ENCODE data around the gene PRKAG1. TPM values are rescaled to one million over a fixed set of nuclear protein-coding genes. Genes with fewer than 3 reads are reported as not detected.

PRKAG1 gene
- total RNA-seq, 2 experiments from 2014 or later = 57.9 to 60.9 TPM

DNA sequence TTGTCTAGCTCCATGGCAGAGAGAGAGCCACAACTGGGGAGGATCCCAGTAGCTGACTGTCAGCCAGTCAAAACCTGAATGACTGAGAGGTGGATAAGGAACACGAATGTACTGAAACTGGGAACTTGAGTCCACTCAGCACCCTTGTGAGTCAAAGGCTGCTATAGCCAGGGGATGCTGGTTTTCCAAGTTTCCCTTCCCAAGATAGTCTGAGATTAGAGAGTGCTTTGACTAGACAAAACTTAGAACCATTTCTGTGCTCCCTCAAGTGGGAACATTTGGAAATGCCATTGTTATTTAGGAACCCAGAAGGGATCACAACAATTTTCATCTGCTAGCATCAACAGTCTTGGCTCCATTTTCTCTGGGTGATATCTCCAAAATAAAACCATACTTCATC lies 4.0 kb downstream of the PRKAG1 start:
- Mint-ChIP-seq H3K4me1 (peaks cover 35% of the 10 kb centered on the region), H3K36me3 (peaks cover 55% of the 10 kb centered on the region), H3K4me3 (no peak overlapping the region), H3K27me3 (no peaks in the 10 kb centered on the region), H3K27ac (no peak overlapping the region), H3K9me3 (no peaks in the 10 kb centered on the region)
- DNase-seq = no peak

- no peak overlapping the region for H3K27ac Mint-ChIP-seq
- H3K4me1 Mint-ChIP-seq = peaks cover 28% of the 10 kb centered on the region
- H3K4me3 Mint-ChIP-seq = no peak overlapping the region
- DNase-seq = no peak
- no peaks in the 10 kb centered on the region for H3K9me3 Mint-ChIP-seq
- no peaks in the 10 kb centered on the region for H3K27me3 Mint-ChIP-seq
- peaks cover 54% of the 10 kb centered on the region for H3K36me3 Mint-ChIP-seq
Measured at GRCh38 chr12:49013428-49013827, 5.1 kb downstream of the PRKAG1 start.

GRCh38 chr12:49012739-49013138 lies 5.8 kb downstream of the PRKAG1 start:
- H3K27me3 Mint-ChIP-seq = no peaks in the 10 kb centered on the region
- no peak overlapping the region for H3K4me3 Mint-ChIP-seq
- no peak for DNase-seq
- H3K4me1 Mint-ChIP-seq = peaks cover 26% of the 10 kb centered on the region
- H3K36me3 Mint-ChIP-seq = peaks cover 53% of the 10 kb centered on the region
- H3K9me3 Mint-ChIP-seq = no peaks in the 10 kb centered on the region
- H3K27ac Mint-ChIP-seq = no peak overlapping the region

DNA sequence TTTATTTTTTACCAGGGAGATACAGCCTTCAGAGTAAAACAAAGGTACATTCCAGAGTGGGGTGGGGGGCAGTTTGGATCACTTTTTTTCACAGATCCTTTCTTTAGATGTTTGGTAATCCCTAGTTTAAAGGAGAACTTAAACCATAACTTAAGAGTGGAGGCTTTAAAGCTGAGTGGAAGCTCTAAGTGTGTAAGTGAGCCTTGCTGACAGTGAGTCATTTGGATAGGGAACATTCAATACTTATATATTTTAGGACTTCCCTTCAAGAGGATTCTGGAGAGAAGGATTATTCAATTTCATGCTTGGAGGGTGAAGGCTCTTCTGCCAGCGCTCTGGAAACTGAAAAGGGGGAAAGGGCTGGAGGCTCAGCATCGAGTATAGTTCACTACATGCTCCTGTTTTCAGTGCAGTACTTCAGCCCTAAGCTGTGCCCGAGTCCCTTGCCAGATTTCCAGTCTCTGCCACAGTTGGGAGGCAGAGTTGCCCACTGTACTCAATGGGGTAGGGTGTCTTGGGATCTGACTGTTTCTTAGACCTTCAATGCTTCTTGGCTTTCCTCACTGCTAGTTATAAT lies 8.4 kb downstream of the PRKAG1 start:
- Mint-ChIP-seq H3K27ac (no peak overlapping the region), H3K4me1 (peaks cover 6% of the 10 kb centered on the region), H3K27me3 (no peaks in the 10 kb centered on the region), H3K4me3 (no peak overlapping the region), H3K36me3 (peaks cover 41% of the 10 kb centered on the region), H3K9me3 (no peaks in the 10 kb centered on the region)
- no peak for DNase-seq

- Mint-ChIP-seq H3K27me3 (no peaks in the 10 kb centered on the region), H3K27ac (no peak overlapping the region), H3K9me3 (no peaks in the 10 kb centered on the region), H3K4me3 (no peak overlapping the region), H3K36me3 (peaks cover 48% of the 10 kb centered on the region), H3K4me1 (no peaks in the 10 kb centered on the region)
- no peak for DNase-seq
Measured at GRCh38 chr12:49008943-49009342, 9.6 kb downstream of the PRKAG1 start.

GRCh38 chr12:49000346-49000745 lies 18.2 kb downstream of the PRKAG1 start:
- no peak overlapping the region for H3K4me3 Mint-ChIP-seq
- H3K27me3 Mint-ChIP-seq = peaks cover 49% of the 10 kb centered on the region
- DNase-seq = no peak
- no peak overlapping the region for H3K27ac Mint-ChIP-seq
- peaks cover 24% of the 10 kb centered on the region for H3K4me1 Mint-ChIP-seq
- H3K36me3 Mint-ChIP-seq = peaks cover 37% of the 10 kb centered on the region
- H3K9me3 Mint-ChIP-seq = no peaks in the 10 kb centered on the region

- peaks cover 57% of the 10 kb centered on the region for H3K27me3 Mint-ChIP-seq
- H3K4me3 Mint-ChIP-seq = peak within 1 kb of the TSS; percentile 68
- DNase-seq = peak; percentile 67
- H3K36me3 Mint-ChIP-seq = peaks cover 31% of the 10 kb centered on the region
- peaks cover 27% of the 10 kb centered on the region for H3K4me1 Mint-ChIP-seq
- H3K9me3 Mint-ChIP-seq = no peaks in the 10 kb centered on the region
- H3K27ac Mint-ChIP-seq = peak within 1 kb of the TSS; percentile 62
Measured at GRCh38 chr12:48999371-49000131, 19.0 kb downstream of the PRKAG1 start, which contains the start of gene DDN. DDN (minus strand) TSS chr12:48999375; CDS start chr12:48999287, 88 bp downstream.

DNA sequence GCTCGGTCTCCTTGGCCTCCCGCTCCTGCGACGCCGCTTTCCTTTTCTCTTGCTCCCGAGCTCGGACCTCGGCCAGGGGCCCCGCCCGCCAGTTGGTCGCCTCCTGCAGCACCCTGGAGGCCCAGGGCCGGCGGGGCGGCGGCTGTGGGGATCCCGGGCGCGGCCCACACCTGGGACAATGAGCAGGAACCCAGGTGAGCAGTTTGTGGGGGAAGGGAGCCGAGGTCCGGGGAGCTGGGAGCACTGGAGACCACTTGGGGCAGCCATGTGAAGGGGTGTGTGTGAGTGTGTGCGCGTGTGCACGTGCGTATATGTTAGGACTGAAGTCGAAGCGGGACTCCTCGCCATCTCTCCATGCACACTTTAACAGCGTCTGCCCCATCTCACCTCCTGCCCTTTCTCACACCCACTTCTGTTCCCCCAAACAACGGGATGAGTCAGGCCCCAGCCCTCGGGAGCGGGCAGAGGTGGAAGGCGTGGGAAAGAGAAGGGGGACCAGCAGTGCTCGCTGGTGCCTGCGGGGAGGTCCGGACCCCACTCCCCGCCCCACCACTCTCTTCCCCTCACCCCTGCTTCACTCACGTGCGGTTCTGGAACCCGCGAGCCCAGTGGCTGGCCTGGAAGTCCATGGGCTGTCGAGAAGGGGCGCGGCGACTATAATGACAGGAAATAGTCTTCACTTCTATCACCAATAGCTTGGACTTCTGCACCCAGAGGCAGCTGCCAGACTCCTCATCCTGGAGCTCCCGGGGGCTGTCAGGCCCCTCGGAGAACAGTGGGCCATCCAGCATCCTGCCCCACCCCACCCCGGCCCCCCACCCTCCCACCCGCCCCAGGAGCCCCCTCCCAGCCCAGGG lies 19.9 kb downstream of the PRKAG1 start:
- Mint-ChIP-seq H3K27me3 (peaks cover 65% of the 10 kb centered on the region), H3K4me1 (peaks cover 27% of the 10 kb centered on the region), H3K9me3 (no peaks in the 10 kb centered on the region), H3K4me3 (peak overlapping the region; percentile 65), H3K27ac (no peak overlapping the region), H3K36me3 (peaks cover 27% of the 10 kb centered on the region)
- DNase-seq = peak; percentile 39

- H3K4me3 Mint-ChIP-seq = peak overlapping the region; percentile 26
- peak; percentile 61 for DNase-seq
- H3K9me3 Mint-ChIP-seq = no peaks in the 10 kb centered on the region
- no peak overlapping the region for H3K27ac Mint-ChIP-seq
- H3K27me3 Mint-ChIP-seq = peaks cover 69% of the 10 kb centered on the region
- peaks cover 23% of the 10 kb centered on the region for H3K36me3 Mint-ChIP-seq
- peaks cover 27% of the 10 kb centered on the region for H3K4me1 Mint-ChIP-seq
Measured at GRCh38 chr12:48997719-48998496, 20.7 kb downstream of the PRKAG1 start.

DNA sequence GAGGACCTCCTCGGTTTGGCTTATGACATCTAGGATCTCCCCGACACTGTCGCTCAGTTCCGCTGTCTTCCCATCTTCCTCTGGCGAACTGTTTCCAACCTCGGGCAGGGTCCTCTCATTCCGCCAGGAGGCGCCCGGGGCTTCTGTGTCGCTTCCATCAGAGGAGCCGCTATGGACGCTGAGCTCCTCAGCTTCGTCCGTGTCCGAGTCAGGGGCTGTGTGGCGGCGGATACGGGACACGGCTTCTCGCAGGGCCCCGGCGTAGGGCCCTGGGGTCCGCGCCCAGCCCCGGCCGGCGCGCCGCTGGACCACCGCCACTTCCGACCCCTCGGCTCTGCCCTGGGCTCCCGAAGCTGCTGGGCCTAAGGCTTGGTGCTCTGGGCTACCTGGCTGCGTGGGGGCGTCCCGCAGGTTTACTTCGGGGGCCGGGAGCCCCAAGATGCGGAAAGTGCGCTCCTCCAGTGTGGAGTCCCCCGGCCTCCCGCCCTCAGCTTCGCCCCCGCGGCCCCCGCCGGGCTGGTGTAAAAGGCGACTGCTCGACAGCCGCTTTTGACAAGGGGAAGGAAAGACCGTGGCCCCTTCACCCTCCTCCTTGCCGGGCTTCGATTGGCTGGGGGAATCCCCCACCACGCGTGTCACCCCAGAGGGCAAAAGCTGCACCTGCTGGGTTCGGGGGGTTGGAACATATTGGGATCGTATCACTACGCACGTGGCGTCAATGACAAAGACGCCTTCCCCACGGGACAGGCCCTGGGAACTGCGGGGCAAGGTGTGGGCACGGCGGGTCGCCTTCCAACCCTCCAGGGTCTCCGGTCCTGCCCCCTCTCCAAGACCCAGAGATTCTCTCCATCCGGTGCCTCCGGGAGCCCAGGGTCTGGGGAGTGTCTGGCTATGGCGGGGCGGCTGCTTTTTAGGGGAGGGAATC lies 21.5 kb downstream of the PRKAG1 start:
- Mint-ChIP-seq H3K4me1 (peaks cover 27% of the 10 kb centered on the region), H3K36me3 (peaks cover 15% of the 10 kb centered on the region), H3K27me3 (peaks cover 69% of the 10 kb centered on the region), H3K4me3 (peak overlapping the region; percentile 26), H3K9me3 (no peaks in the 10 kb centered on the region), H3K27ac (no peak overlapping the region)
- peak; percentile 65 for DNase-seq

DNA sequence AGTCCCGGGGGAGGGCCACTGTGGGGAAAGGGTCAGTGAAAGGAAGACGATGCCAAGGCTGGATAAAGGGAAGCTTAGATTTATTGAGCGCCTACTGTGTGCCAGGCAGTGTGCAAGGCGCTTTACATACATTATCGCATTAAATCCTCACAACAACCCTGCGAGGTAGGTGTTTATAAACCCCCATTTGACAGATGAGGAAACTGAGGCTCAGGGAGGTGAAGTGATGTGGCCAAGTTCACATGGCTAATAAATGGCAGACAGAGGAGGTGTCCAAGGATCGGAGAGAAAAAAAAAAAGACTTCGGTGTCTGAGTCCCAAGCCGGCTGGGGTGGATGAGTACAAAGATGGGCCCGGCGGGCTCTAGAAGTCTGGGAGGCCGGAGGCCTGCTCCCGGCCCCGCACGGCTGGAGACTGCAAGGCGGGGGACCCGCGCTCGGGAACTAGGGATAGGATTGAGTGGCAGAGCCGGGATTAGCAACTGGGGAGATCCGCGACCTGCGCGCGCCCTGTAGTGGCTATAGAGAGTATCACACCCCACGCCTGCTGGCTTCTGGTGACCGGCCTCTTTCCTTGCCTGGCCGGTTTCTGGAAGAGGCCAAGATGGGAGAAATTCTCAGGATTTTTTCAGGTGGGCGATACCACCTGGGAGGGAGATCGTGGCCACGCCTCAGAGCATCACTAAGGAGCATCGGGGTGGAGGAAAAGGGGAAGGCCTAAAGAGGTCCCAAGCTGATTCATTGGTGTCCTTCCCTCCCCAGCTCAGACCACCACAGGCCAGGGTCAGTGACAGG lies 23.3 kb downstream of the PRKAG1 start:
- Mint-ChIP-seq H3K9me3 (no peaks in the 10 kb centered on the region), H3K27ac (no peak overlapping the region), H3K27me3 (peaks cover 62% of the 10 kb centered on the region), H3K4me1 (peaks cover 25% of the 10 kb centered on the region), H3K36me3 (peaks cover under 1% of the 10 kb centered on the region), H3K4me3 (no peak overlapping the region)
- peak; percentile 55 for DNase-seq

GRCh38 chr12:48994224-48995085 lies 24.1 kb downstream of the PRKAG1 start:
- no peak overlapping the region for H3K27ac Mint-ChIP-seq
- peaks cover 62% of the 10 kb centered on the region for H3K27me3 Mint-ChIP-seq
- peaks cover 17% of the 10 kb centered on the region for H3K4me1 Mint-ChIP-seq
- H3K36me3 Mint-ChIP-seq = no peaks in the 10 kb centered on the region
- H3K9me3 Mint-ChIP-seq = no peaks in the 10 kb centered on the region
- no peak overlapping the region for H3K4me3 Mint-ChIP-seq
- no peak for DNase-seq

Measured in activated naive CD8-positive, alpha-beta T cell treated with anti-CD3 and anti-CD28 coated beads for 36 hours (primary cell).